Suprapubic skin (tissue), 3 donors: ENCODE data around the gene SERTAD1.

Source experiments
- CTCF ChIP-seq, 2 donors: fragments of 200-600 bp in 1 of 2; fragments of 450-650 bp in 1 of 2; sonication (generic) in 1 of 2; IDR thresholded peaks; one replicate each; pipeline ENCODE4 v1.5.1; 2016 to 2019; ENCODE audit warnings: antibody characterized with exemption in 2 of 2, mild to moderate bottlenecking in 1 of 2, moderate library complexity in 1 of 2
- POLR2A ChIP-seq, 2 donors: fragments of 450-650 bp; IDR thresholded peaks; one replicate each; pipeline ENCODE4 v1.6.1; 2017; ENCODE audit warnings: antibody characterized with exemption in 2 of 2, mild to moderate bottlenecking in 2 of 2, moderate library complexity in 2 of 2

- TF ChIP-seq POLR2A (IDR thresholded peaks at IDR 0.05) (no peak), CTCF (IDR thresholded peaks at IDR 0.05) (no peak)
Observed at GRCh38 chr19:40379446-40380198, 46.2 kb downstream of the SERTAD1 start.
